Panc1 (cell line): ENCODE results near the gene ANKMY1. TPM values are rescaled to one million over a fixed set of nuclear protein-coding genes. Genes with fewer than 3 reads are reported as not detected.

Experiments
- ATAC-seq: fragments of 200-7000 bp; cut with Tn5 transposase; 2 replicates; pipeline ENCODE4 v1.9.1; 2020; ENCODE audit warnings: mild to moderate bottlenecking, moderate library complexity
- Bru-seq: library from RNA; stranded (reverse); fragments of 400-500 nt; gene quantifications from one replicate; lab custom pipeline; 2021; lab: Mats Ljungman, UMichigan
- BruChase-seq, 2 experiments: library from RNA; stranded (reverse); fragments of 400-500 nt; gene quantifications; one replicate each; lab custom pipeline; 2021; lab: Mats Ljungman, UMichigan
- BruUV-seq: library from RNA; stranded (reverse); fragments of 400-500 nt; replicated peaks from 2 replicates; lab custom pipeline; 2021; lab: Mats Ljungman, UMichigan
- CTCF ChIA-PET: fragments of 300-600 bp; sonication (Branson Sonifier 250); formaldehyde crosslinking; loops from one replicate; lab custom pipeline; 2022; ENCODE audit warnings: antibody characterized with exemption; lab: Charles Lee
- POLR2A ChIA-PET: fragments of 300-600 bp; sonication (Branson Sonifier 250); formaldehyde crosslinking; loops from one replicate; lab custom pipeline; 2022; ENCODE audit warnings: antibody characterized with exemption; lab: Charles Lee
- DNase-seq: peaks from one replicate; pipeline ENCODE4 v3.0.0-alpha.2; 2010; ENCODE audit warnings: low read depth, low spot score
- H3K27ac ChIP-seq: 2 replicates; pipeline ENCODE4 v1.5.1; 2011; ENCODE audit warnings: mild to moderate bottlenecking, low read length, inconsistent platforms
- H3K27me3 ChIP-seq: fragments of 200-500 bp; sonication (Bioruptor generic); 2 replicates; pipeline ENCODE4 v1.6.0; 2014; ENCODE audit warnings: low read length, inconsistent platforms; ENCODE audit not compliant: control insufficient read depth, insufficient read depth
- H3K36me3 ChIP-seq: fragments of 200-500 bp; sonication (Bioruptor generic); 2 replicates; pipeline ENCODE4 v1.5.1; 2014; ENCODE audit warnings: inconsistent platforms, mild to moderate bottlenecking, low read length, moderate library complexity; ENCODE audit not compliant: control insufficient read depth, insufficient read depth
- H3K4me1 ChIP-seq: 2 replicates; pipeline ENCODE4 v1.5.1; 2011; ENCODE audit warnings: inconsistent platforms, mild to moderate bottlenecking, low read length, moderate library complexity; ENCODE audit not compliant: control insufficient read depth, insufficient read depth
- H3K4me3 ChIP-seq, 2 experiments: 2 replicates each; pipeline ENCODE4 v1.5.1; 2011 to 2012; ENCODE audit warnings: low read depth in 2 of 2, low read length in 2 of 2, mild to moderate bottlenecking in 2 of 2, inconsistent platforms in 1 of 2, moderate library complexity in 1 of 2
- H3K9me3 ChIP-seq: fragments of 200-500 bp; sonication (Bioruptor generic); 2 replicates; pipeline ENCODE4 v1.5.1; 2014; ENCODE audit warnings: low read depth, mild to moderate bottlenecking, inconsistent platforms, low read length, moderate library complexity; ENCODE audit not compliant: control insufficient read depth, insufficient read depth
- POLR2AphosphoS5 ChIP-seq: IDR thresholded peaks from 2 replicates; pipeline ENCODE4 v1.6.1; 2012; ENCODE audit warnings: mild to moderate bottlenecking, low read depth, low read length, moderate library complexity
- SIN3A ChIP-seq: IDR thresholded peaks from 2 replicates; pipeline ENCODE4 v1.6.1; 2012; ENCODE audit warnings: low read depth, mild to moderate bottlenecking, low read length, moderate library complexity, borderline replicate concordance; ENCODE audit not compliant: insufficient read depth
- TCF7L2 ChIP-seq: IDR thresholded peaks from 2 replicates; pipeline ENCODE4 v1.6.1; 2011; ENCODE audit warnings: mild to moderate bottlenecking, low read depth, low read length, inconsistent platforms
- in situ Hi-C: cut with HindIII; loops from 2 replicates; pipeline ENCODE4 v1.10.0; 2016; ENCODE audit warnings: low sequenced_read_pairs, low pct_unique_long_range_greater_than_20kb
- intact Hi-C: fragments of 100-400 bp; cut with micrococcal nuclease; formaldehyde crosslinking; loops from one replicate; pipeline ENCODE4 v1.10.0; 2022; ENCODE audit not compliant: unreplicated experiment
- long read RNA-seq: library from polyadenylated mRNA; unstranded; transcript quantifications from one replicate; pipeline ENCODE4 v2.0.0, GENCODE V29; 2021; ENCODE audit not compliant: unreplicated experiment
- polyA plus RNA-seq: library from polyadenylated mRNA; unstranded; fragments of >200 nt; gene quantifications from one replicate; pipeline ENCODE4 v1.2.1, GENCODE V29; 2012; ENCODE audit warnings: missing spikeins; ENCODE audit not compliant: insufficient read length
- total RNA-seq: library from RNA; stranded (reverse); gene quantifications from one replicate; pipeline ENCODE4 v1.2.1, GENCODE V29; 2021; ENCODE audit not compliant: unreplicated experiment
- TF ChIP-seq, protein P1 (sequence below): fragments of 450-650 bp; IDR thresholded peaks from 2 replicates; pipeline ENCODE4 v1.5.1; 2017; ENCODE audit warnings: mild to moderate bottlenecking
- TF ChIP-seq, protein P2 (sequence below), 2 experiments: IDR thresholded peaks; 2 replicates each; pipeline ENCODE4 v1.6.1; 2011 to 2012; ENCODE audit warnings: low read depth in 2 of 2, control low read depth in 1 of 2, low read length in 1 of 2, mild to moderate bottlenecking in 1 of 2, moderate library complexity in 1 of 2; ENCODE audit not compliant: insufficient read depth in 1 of 2

Gene ANKMY1, protein sequence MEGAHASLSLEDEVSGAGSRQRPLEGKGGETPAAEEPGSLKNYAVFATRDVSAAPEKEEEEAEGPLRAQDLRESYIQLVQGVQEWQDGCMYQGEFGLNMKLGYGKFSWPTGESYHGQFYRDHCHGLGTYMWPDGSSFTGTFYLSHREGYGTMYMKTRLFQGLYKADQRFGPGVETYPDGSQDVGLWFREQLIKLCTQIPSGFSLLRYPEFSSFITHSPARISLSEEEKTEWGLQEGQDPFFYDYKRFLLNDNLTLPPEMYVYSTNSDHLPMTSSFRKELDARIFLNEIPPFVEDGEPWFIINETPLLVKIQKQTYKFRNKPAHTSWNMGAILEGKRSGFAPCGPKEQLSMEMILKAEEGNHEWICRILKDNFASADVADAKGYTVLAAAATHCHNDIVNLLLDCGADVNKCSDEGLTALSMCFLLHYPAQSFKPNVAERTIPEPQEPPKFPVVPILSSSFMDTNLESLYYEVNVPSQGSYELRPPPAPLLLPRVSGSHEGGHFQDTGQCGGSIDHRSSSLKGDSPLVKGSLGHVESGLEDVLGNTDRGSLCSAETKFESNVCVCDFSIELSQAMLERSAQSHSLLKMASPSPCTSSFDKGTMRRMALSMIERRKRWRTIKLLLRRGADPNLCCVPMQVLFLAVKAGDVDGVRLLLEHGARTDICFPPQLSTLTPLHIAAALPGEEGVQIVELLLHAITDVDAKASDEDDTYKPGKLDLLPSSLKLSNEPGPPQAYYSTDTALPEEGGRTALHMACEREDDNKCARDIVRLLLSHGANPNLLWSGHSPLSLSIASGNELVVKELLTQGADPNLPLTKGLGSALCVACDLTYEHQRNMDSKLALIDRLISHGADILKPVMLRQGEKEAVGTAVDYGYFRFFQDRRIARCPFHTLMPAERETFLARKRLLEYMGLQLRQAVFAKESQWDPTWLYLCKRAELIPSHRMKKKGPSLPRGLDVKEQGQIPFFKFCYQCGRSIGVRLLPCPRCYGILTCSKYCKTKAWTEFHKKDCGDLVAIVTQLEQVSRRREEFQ
- total RNA-seq (19.5 TPM), Bru-seq, nascent RNA (percentile 68 among the genes with signal in this experiment), BruChase-seq, experiment 1, labeled RNA remaining after a 2-hour chase (percentile 74 among the genes with signal in this experiment), BruChase-seq, experiment 2, labeled RNA remaining after a 6-hour chase (percentile 69 among the genes with signal in this experiment)
- polyA plus RNA-seq: 19.4 TPM
- long read RNA-seq, full-length matches to known transcripts: 4 of 36 reads
- long read RNA-seq, partial matches to known transcripts: 1 of 36 reads
- long read RNA-seq, other reads (novel, unspliced or antisense): 31 of 36 reads

DNA sequence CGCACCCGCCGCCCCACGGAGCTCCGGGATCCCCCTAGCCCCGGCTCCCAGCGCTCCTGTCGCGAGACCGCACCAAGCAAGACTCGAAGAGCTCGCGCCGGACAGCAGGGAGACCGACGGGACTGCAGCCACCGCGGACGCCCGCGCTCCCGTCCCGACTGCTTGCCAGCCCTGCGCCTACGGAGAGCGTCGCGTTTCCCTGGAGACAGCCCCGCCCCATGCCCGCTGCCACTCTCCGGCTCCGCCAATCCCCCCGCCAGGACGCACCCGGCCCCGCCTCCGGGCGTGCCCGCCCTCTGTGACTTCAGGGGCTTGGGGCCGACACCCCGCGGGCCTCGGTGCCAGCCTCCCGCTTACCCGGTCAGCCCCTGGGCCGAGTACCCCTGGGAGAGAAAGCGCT is at the start of gene ANKMY1:
Gene ANKMY1 (minus strand): TSS at position 181 of the 400 bp plus-strand sequence. CDS start 653 bp downstream, outside the sequence.
- ChIA-PET POLR2A (interaction anchor here (0.6 kb wide), 1 partner anchor 29 kb away, joined by 4 read pairs; the partner anchor contains the start of gene CAPN10), CTCF (interaction anchor here (0.7 kb wide), 1 partner anchor 366 kb away, joined by 3 read pairs; no protein-coding TSS in a partner anchor)
- ATAC-seq: peak; percentile 73
- H3K36me3 ChIP-seq: peaks cover 4% of the 10 kb centered on the region
- in situ Hi-C loops: no loop called here
- no peaks in the 10 kb centered on the region for H3K9me3 ChIP-seq
- no peak for DNase-seq
- TF ChIP-seq TCF7L2 (no peak), POLR2AphosphoS5 (no peak; the same call in 1 of the 2 replicates), SIN3A (peak; percentile 98)
- TF ChIP-seq, protein P1, sequence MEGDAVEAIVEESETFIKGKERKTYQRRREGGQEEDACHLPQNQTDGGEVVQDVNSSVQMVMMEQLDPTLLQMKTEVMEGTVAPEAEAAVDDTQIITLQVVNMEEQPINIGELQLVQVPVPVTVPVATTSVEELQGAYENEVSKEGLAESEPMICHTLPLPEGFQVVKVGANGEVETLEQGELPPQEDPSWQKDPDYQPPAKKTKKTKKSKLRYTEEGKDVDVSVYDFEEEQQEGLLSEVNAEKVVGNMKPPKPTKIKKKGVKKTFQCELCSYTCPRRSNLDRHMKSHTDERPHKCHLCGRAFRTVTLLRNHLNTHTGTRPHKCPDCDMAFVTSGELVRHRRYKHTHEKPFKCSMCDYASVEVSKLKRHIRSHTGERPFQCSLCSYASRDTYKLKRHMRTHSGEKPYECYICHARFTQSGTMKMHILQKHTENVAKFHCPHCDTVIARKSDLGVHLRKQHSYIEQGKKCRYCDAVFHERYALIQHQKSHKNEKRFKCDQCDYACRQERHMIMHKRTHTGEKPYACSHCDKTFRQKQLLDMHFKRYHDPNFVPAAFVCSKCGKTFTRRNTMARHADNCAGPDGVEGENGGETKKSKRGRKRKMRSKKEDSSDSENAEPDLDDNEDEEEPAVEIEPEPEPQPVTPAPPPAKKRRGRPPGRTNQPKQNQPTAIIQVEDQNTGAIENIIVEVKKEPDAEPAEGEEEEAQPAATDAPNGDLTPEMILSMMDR: no peak
- TF ChIP-seq, protein P2, sequence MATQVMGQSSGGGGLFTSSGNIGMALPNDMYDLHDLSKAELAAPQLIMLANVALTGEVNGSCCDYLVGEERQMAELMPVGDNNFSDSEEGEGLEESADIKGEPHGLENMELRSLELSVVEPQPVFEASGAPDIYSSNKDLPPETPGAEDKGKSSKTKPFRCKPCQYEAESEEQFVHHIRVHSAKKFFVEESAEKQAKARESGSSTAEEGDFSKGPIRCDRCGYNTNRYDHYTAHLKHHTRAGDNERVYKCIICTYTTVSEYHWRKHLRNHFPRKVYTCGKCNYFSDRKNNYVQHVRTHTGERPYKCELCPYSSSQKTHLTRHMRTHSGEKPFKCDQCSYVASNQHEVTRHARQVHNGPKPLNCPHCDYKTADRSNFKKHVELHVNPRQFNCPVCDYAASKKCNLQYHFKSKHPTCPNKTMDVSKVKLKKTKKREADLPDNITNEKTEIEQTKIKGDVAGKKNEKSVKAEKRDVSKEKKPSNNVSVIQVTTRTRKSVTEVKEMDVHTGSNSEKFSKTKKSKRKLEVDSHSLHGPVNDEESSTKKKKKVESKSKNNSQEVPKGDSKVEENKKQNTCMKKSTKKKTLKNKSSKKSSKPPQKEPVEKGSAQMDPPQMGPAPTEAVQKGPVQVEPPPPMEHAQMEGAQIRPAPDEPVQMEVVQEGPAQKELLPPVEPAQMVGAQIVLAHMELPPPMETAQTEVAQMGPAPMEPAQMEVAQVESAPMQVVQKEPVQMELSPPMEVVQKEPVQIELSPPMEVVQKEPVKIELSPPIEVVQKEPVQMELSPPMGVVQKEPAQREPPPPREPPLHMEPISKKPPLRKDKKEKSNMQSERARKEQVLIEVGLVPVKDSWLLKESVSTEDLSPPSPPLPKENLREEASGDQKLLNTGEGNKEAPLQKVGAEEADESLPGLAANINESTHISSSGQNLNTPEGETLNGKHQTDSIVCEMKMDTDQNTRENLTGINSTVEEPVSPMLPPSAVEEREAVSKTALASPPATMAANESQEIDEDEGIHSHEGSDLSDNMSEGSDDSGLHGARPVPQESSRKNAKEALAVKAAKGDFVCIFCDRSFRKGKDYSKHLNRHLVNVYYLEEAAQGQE (IDR thresholded peaks at IDR 0.05; ENCODE audit: insufficient read depth in 1 of 2, low read depth in 2 of 2, low read length in 1 of 2): no peak
- peak within 1 kb of the TSS; percentile 24 to 38 for H3K4me3 ChIP-seq
- peaks cover 32% of the 10 kb centered on the region for H3K4me1 ChIP-seq
- H3K27ac ChIP-seq: peak within 1 kb of the TSS; percentile 91
- no TSS peak for BruUV-seq
- H3K27me3 ChIP-seq: no peaks in the 10 kb centered on the region
- intact Hi-C loops: loop anchor here (5.0 kb wide), 1 partner anchor 46 kb away; no protein-coding TSS in a partner anchor
